Measurements from ENCODE around the gene PGBD5.

PGBD5 gene

DNA sequence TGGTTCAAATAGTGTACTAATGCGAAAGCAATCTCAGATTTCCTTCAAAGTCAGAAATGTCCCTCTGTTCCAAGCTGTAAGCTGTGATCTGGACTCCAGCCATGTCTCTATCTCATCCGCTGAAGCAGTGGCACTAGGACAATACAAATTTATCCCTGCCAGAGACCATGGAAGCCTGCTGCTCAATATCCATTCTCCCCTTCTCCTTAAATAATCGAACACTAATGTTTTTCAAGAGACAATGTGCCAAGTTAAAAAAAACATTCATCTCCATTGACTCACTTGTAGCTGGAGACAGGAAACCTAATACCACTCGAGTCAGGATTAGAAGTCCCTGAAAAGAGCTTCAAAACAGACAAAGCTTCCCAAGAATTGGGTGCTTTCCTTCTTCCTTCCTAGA lies 38.5 kb upstream of the PGBD5 start:
- no peak overlapping the region for H3K27ac ChIP-seq (ENCODE audit: low read length)
- H3K27me3 ChIP-seq (ENCODE audit: low read depth, low read length), result peaks cover 19% of the 10 kb centered on the region
- H2AFZ ChIP-seq (ENCODE audit: low read depth, low read length), result no peak overlapping the region
- H3K9me3 ChIP-seq (ENCODE audit: insufficient read depth, low read length), result 0 out of 2 replicates have a peak, but pooled peaks cover 6% of the 10 kb centered on the region
- H3K79me2 ChIP-seq (ENCODE audit: low read length), result no peaks in the 10 kb centered on the region
- TF ChIP-seq, protein P1, sequence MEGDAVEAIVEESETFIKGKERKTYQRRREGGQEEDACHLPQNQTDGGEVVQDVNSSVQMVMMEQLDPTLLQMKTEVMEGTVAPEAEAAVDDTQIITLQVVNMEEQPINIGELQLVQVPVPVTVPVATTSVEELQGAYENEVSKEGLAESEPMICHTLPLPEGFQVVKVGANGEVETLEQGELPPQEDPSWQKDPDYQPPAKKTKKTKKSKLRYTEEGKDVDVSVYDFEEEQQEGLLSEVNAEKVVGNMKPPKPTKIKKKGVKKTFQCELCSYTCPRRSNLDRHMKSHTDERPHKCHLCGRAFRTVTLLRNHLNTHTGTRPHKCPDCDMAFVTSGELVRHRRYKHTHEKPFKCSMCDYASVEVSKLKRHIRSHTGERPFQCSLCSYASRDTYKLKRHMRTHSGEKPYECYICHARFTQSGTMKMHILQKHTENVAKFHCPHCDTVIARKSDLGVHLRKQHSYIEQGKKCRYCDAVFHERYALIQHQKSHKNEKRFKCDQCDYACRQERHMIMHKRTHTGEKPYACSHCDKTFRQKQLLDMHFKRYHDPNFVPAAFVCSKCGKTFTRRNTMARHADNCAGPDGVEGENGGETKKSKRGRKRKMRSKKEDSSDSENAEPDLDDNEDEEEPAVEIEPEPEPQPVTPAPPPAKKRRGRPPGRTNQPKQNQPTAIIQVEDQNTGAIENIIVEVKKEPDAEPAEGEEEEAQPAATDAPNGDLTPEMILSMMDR (IDR thresholded peaks at IDR 0.05; ENCODE audit: low read depth, low read length), result no peak
- no peak for TF ChIP-seq EZH2phosphoT487 (IDR thresholded peaks at IDR 0.05; ENCODE audit: low read depth)
- no peaks in the 10 kb centered on the region for H4K20me1 ChIP-seq (ENCODE audit: insufficient read depth, low read length)
- no peaks in the 10 kb centered on the region for H3K4me1 ChIP-seq (ENCODE audit: low read length)
- no peak overlapping the region for H3K9ac ChIP-seq (ENCODE audit: low read length)
- no peak overlapping the region for H3K4me2 ChIP-seq (ENCODE audit: low read length)
- no peaks in the 10 kb centered on the region for H3K36me3 ChIP-seq (replicated peaks; ENCODE audit: low read depth, low read length)
- H3K4me3 ChIP-seq (ENCODE audit: low read length), result no peak overlapping the region

DNA sequence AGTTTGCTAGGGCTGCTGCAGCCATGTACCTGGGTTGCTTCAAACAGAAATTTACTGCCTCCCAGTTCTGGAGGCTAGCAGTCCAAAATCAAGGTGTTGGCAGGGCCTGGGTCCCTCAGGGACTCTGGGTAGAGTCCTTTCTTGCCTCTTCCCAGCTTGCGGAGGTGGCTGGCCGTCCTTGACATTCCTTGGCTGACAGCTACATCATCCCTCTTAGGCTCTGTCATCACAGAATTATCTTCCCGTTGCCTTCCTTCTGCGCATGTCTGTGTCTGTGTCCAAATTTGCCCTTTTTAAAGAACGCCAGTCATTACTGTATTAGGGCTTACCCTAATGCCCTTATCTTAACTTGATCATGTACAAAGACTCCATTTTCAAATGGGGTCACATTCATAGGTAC lies 37.6 kb upstream of the PGBD5 start:
- Histone ChIP-seq H3K9ac (ENCODE audit: low read length) (no peak overlapping the region), H4K20me1 (ENCODE audit: insufficient read depth, low read length) (no peaks in the 10 kb centered on the region), H3K4me1 (ENCODE audit: low read length) (peaks cover 5% of the 10 kb centered on the region), H3K4me3 (ENCODE audit: low read length) (no peak overlapping the region), H3K79me2 (ENCODE audit: low read length) (no peaks in the 10 kb centered on the region), H3K27ac (ENCODE audit: low read length) (no peak overlapping the region), H3K4me2 (ENCODE audit: low read length) (no peak overlapping the region), H3K36me3 (replicated peaks; ENCODE audit: low read depth, low read length) (no peaks in the 10 kb centered on the region), H3K27me3 (ENCODE audit: low read depth, low read length) (peaks cover 21% of the 10 kb centered on the region), H3K9me3 (ENCODE audit: insufficient read depth, low read length) (0 out of 2 replicates have a peak, but pooled peaks cover 6% of the 10 kb centered on the region), H2AFZ (ENCODE audit: low read depth, low read length) (no peak overlapping the region)
- TF ChIP-seq EZH2phosphoT487 (IDR thresholded peaks at IDR 0.05; ENCODE audit: low read depth), result no peak
- TF ChIP-seq, protein P1 (IDR thresholded peaks at IDR 0.05; ENCODE audit: low read depth, low read length), result no peak

DNA sequence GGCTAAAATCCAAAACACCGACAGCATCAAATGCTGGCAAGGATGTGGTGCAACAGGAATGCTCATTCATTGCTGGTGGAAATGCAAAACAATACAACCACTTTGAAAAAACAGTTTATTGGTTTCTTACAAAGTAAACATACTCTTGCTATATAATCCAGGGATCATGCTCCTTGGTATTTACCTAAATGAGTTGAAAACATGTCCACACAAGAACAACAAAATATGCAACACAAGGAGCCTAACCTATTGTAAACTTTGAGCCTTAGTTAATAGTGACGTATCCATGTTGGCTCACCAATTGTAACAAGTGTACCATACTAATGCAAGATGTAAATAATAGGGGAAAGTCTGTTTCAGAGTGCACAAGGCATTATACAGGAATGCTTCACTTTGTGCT lies 37.2 kb upstream of the PGBD5 start:
- Histone ChIP-seq H3K9me3 (ENCODE audit: insufficient read depth, low read length) (0 out of 2 replicates have a peak, but pooled peaks cover 3% of the 10 kb centered on the region), H3K9ac (ENCODE audit: low read length) (no peak overlapping the region), H3K27ac (ENCODE audit: low read length) (no peak overlapping the region), H3K27me3 (ENCODE audit: low read depth, low read length) (peaks cover 21% of the 10 kb centered on the region), H3K4me2 (ENCODE audit: low read length) (no peak overlapping the region), H4K20me1 (ENCODE audit: insufficient read depth, low read length) (no peaks in the 10 kb centered on the region), H3K4me1 (ENCODE audit: low read length) (peaks cover 9% of the 10 kb centered on the region), H2AFZ (ENCODE audit: low read depth, low read length) (no peak overlapping the region), H3K79me2 (ENCODE audit: low read length) (no peaks in the 10 kb centered on the region), H3K36me3 (replicated peaks; ENCODE audit: low read depth, low read length) (no peaks in the 10 kb centered on the region), H3K4me3 (ENCODE audit: low read length) (no peak overlapping the region)
- TF ChIP-seq EZH2phosphoT487 (IDR thresholded peaks at IDR 0.05; ENCODE audit: low read depth), result no peak
- TF ChIP-seq, protein P1 (IDR thresholded peaks at IDR 0.05; ENCODE audit: low read depth, low read length), result no peak

DNA sequence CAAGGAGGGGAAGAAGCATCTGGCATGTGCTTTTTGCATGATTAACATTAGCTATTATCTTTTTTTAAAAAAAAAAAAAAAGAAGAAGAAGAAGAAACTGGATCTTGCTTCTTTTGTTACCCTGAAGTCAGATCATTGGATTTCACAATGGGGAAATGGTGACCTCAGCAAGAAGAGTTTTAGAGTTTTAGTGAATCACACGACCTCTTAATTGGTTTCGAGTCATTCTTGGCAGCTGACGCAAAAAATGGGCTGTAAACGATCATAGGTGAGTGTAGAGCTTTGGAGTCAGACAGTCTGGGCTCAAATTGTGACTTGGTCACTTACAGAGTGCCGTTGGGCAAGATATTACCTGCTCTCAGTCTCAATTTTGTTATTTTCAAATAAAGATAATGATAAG lies 33.3 kb upstream of the PGBD5 start:
- no peak overlapping the region for H3K4me3 ChIP-seq (ENCODE audit: low read length)
- H3K79me2 ChIP-seq (ENCODE audit: low read length), result no peaks in the 10 kb centered on the region
- TF ChIP-seq, protein P1 (IDR thresholded peaks at IDR 0.05; ENCODE audit: low read depth, low read length), result no peak
- TF ChIP-seq EZH2phosphoT487 (IDR thresholded peaks at IDR 0.05; ENCODE audit: low read depth), result no peak
- H3K9ac ChIP-seq (ENCODE audit: low read length), result no peak overlapping the region
- no peak overlapping the region for H3K4me2 ChIP-seq (ENCODE audit: low read length)
- H3K9me3 ChIP-seq (ENCODE audit: insufficient read depth, low read length), result 0 out of 2 replicates have a peak, but pooled peaks cover 3% of the 10 kb centered on the region
- peaks cover 16% of the 10 kb centered on the region for H3K27me3 ChIP-seq (ENCODE audit: low read depth, low read length)
- H4K20me1 ChIP-seq (ENCODE audit: insufficient read depth, low read length), result no peaks in the 10 kb centered on the region
- no peak overlapping the region for H3K27ac ChIP-seq (ENCODE audit: low read length)
- no peak overlapping the region for H2AFZ ChIP-seq (ENCODE audit: low read depth, low read length)
- H3K4me1 ChIP-seq (ENCODE audit: low read length), result peaks cover 21% of the 10 kb centered on the region
- H3K36me3 ChIP-seq (replicated peaks; ENCODE audit: low read depth, low read length), result no peaks in the 10 kb centered on the region
